ENCODE measurements around the gene RASL11A. TPM values are rescaled to one million over a fixed set of nuclear protein-coding genes. Genes with fewer than 3 reads are reported as not detected.

Gene RASL11A
- total RNA-seq: 2.2 and 2.9 TPM in 2 replicates

GRCh38 chr13:27270594-27271520 is at the start of gene RASL11A:
Gene RASL11A (plus strand): TSS chr13:27270830. CDS start chr13:27270945, 115 bp downstream.

GRCh38 chr13:27251166-27252091 is 19.2 kb upstream of the RASL11A start, which contains the start of gene RPL21:
Gene RPL21 (plus strand): TSS chr13:27251558. CDS start chr13:27253777, 2,219 bp downstream.

Small RNAs within 50 kb of the gene (small RNA-seq; reads per million reads assigned to genes)
- gene SNORA27 (ENCODE audit: low replicate concordance) (not detected), gene SNORD102 (ENCODE audit: low replicate concordance) (not detected)

Other genes starting within 250 kb of the RASL11A start
- 13.3 and 36.2 TPM in 2 replicates for gene USP12, start 99.0 kb upstream of the RASL11A start, total RNA-seq
- gene RPL21, start 19.3 kb upstream of the RASL11A start, total RNA-seq: 393 and 506 TPM in 2 replicates
- gene GTF3A, start 153.8 kb downstream of the RASL11A start, total RNA-seq: 60.0 and 82.5 TPM in 2 replicates
- gene MTIF3, start 179.7 kb downstream of the RASL11A start, total RNA-seq: 30.2 and 49.2 TPM in 2 replicates